ENCODE results near the gene CXXC5.
"Not testable (repeated sequence)": the region's sequence is repeated elsewhere in the genome, so short reads cannot be mapped to it uniquely, and the experiment has no call there.

CXXC5 gene

GRCh38 chr5:139648205-139649081 lies at the start of gene CXXC5:
Gene CXXC5 (plus strand): TSS chr5:139648349. CDS start chr5:139680524, 32,175 bp downstream.
- DNase-seq (ENCODE audit: low read depth in 3 of 3, low spot score in 1 of 3): no peak

- not testable (repeated sequence) for DNase-seq (ENCODE audit: low read depth in 3 of 3, low spot score in 1 of 3)
Observed at GRCh38 chr5:139598601-139598965, 49.6 kb upstream of the CXXC5 start.

GRCh38 chr5:139600336-139600949 lies 47.7 kb upstream of the CXXC5 start:
- no peak for DNase-seq (ENCODE audit: low read depth in 3 of 3, low spot score in 1 of 3)

- no peak for DNase-seq (ENCODE audit: low read depth in 3 of 3, low spot score in 1 of 3)
Observed at GRCh38 chr5:139601429-139601828, 46.7 kb upstream of the CXXC5 start.

GRCh38 chr5:139601948-139602347 lies 46.2 kb upstream of the CXXC5 start:
- DNase-seq (ENCODE audit: low read depth in 3 of 3, low spot score in 1 of 3): not testable (repeated sequence)

GRCh38 chr5:139605887-139606286 lies 42.3 kb upstream of the CXXC5 start:
- no peak for DNase-seq (ENCODE audit: low read depth in 3 of 3, low spot score in 1 of 3)

GRCh38 chr5:139611703-139612584 lies 36.2 kb upstream of the CXXC5 start:
- DNase-seq (ENCODE audit: low read depth in 3 of 3, low spot score in 1 of 3): no peak

GRCh38 chr5:139619861-139620260 lies 28.3 kb upstream of the CXXC5 start:
- DNase-seq (ENCODE audit: low read depth in 3 of 3, low spot score in 1 of 3): no peak

- not testable (repeated sequence) for DNase-seq (ENCODE audit: low read depth in 3 of 3, low spot score in 1 of 3)
Observed at GRCh38 chr5:139625398-139625797, 22.8 kb upstream of the CXXC5 start.

GRCh38 chr5:139630855-139631254 lies 17.3 kb upstream of the CXXC5 start:
- no peak for DNase-seq (ENCODE audit: low read depth in 3 of 3, low spot score in 1 of 3)

- no peak for DNase-seq (ENCODE audit: low read depth in 3 of 3, low spot score in 1 of 3)
Observed at GRCh38 chr5:139631520-139632165, 16.5 kb upstream of the CXXC5 start.

GRCh38 chr5:139633295-139634027 lies 14.7 kb upstream of the CXXC5 start:
- DNase-seq (ENCODE audit: low read depth in 3 of 3, low spot score in 1 of 3): peak in 2 of 3 donors; percentile 30 to 41

- DNase-seq (ENCODE audit: low read depth in 3 of 3, low spot score in 1 of 3): no peak
Observed at GRCh38 chr5:139634028-139634325, 14.2 kb upstream of the CXXC5 start.

- no peak for DNase-seq (ENCODE audit: low read depth in 3 of 3, low spot score in 1 of 3)
Observed at GRCh38 chr5:139634541-139634940, 13.6 kb upstream of the CXXC5 start.

GRCh38 chr5:139635191-139635590 lies 13.0 kb upstream of the CXXC5 start:
- DNase-seq (ENCODE audit: low read depth in 3 of 3, low spot score in 1 of 3): no peak

GRCh38 chr5:139635606-139636206 lies 12.4 kb upstream of the CXXC5 start:
- no peak for DNase-seq (ENCODE audit: low read depth in 3 of 3, low spot score in 1 of 3)

- peak in 2 of 3 donors; percentile 30 to 34 for DNase-seq (ENCODE audit: low read depth in 3 of 3, low spot score in 1 of 3)
Observed at GRCh38 chr5:139636207-139636792, 11.8 kb upstream of the CXXC5 start.

GRCh38 chr5:139636975-139637408 lies 11.2 kb upstream of the CXXC5 start:
- DNase-seq (ENCODE audit: low read depth in 3 of 3, low spot score in 1 of 3): no peak

GRCh38 chr5:139637438-139638089 lies 10.6 kb upstream of the CXXC5 start:
- peak in 1 of 3 donors; percentile 27 for DNase-seq (ENCODE audit: low read depth in 3 of 3, low spot score in 1 of 3)
